Measurements from ENCODE around the gene SLX4IP. TPM values are rescaled to one million over a fixed set of nuclear protein-coding genes. Genes with fewer than 3 reads are reported as not detected.

SLX4IP gene
- total and polyA plus RNA-seq, 2 donors (not counting 3 experiments of a cell fraction or from before 2014, with no cell fraction given) = 1.9 to 4.5 TPM

- H4K20me1 ChIP-seq (replicated peaks; ENCODE audit: control insufficient read depth, extremely low read depth, insufficient read depth, low read length) = no peaks in the 10 kb centered on the region
- CTCF ChIA-PET = no interaction called here
- no peak overlapping the region for H2AFZ ChIP-seq (ENCODE audit: low read depth, low read length)
- H3K79me2 ChIP-seq (ENCODE audit: control insufficient read depth, insufficient read depth, low read length) = no peaks in the 10 kb centered on the region
- TF ChIP-seq POLR2AphosphoS5 (IDR thresholded peaks at IDR 0.05; ENCODE audit: insufficient read depth, low read depth, low read length) (no peak), GATA2 (IDR thresholded peaks at IDR 0.05; ENCODE audit: insufficient read depth, insufficient read length, low read depth, low read length) (no peak), MYC (IDR thresholded peaks at IDR 0.05; ENCODE audit: low read depth, low read length) (no peak), EZH2 (IDR thresholded peaks at IDR 0.05; ENCODE audit: borderline replicate concordance, low read depth, low read length, severe bottlenecking) (no peak), MAX (IDR thresholded peaks at IDR 0.05; ENCODE audit: insufficient read depth, insufficient read length) (no peak)
- DNase-seq (ENCODE audit: low read depth, low spot score) (no peak), FAIRE-seq (no peak)
- H3K4me3 ChIP-seq (replicated peaks in 1 of 3; ENCODE audit: insufficient read depth in 1 of 3, low read depth in 1 of 3, low read length in 3 of 3) = no peak overlapping the region
- H3K36me3 ChIP-seq (ENCODE audit: control insufficient read depth in 2 of 2, extremely low read depth in 1 of 2, insufficient read depth in 2 of 2, low read length in 2 of 2) = no peaks in the 10 kb centered on the region
- intact Hi-C loops (cut with micrococcal nuclease) = no loop called here
- POLR2A ChIA-PET = no interaction called here
- H3K9ac ChIP-seq (replicated peaks; ENCODE audit: extremely low read depth, insufficient read depth, low read length) = no peak overlapping the region
- no peaks in the 10 kb centered on the region for H3K9me1 ChIP-seq (replicated peaks; ENCODE audit: control insufficient read depth, extremely low read depth, insufficient read depth, low read length)
- H3K4me1 ChIP-seq (ENCODE audit: control insufficient read depth, extremely low read depth, insufficient read depth, low read length) = peaks cover 10% of the 10 kb centered on the region
- no peaks in the 10 kb centered on the region for H3K27me3 ChIP-seq (ENCODE audit: control insufficient read depth in 2 of 2, insufficient read depth in 2 of 2, low read length in 2 of 2)
- H3K27ac ChIP-seq (ENCODE audit: insufficient read depth, low read depth, low read length) = no peak overlapping the region
- no TSS peak for BruUV-seq (replicated peaks)
- H3K9me3 ChIP-seq (replicated peaks; ENCODE audit: control insufficient read depth, insufficient read depth, low read length) = no peaks in the 10 kb centered on the region
- no peak overlapping the region for H3K4me2 ChIP-seq (ENCODE audit: insufficient read depth, low read length)
- dilution Hi-C loops (cut with MboI; ENCODE audit: extremely low pct_ligation_motif_present, low sequenced_read_pairs) = no loop called here
Measured at GRCh38 chr20:10497791-10498190, 62.7 kb downstream of the SLX4IP start.

GRCh38 chr20:10498200-10498599 lies 63.1 kb downstream of the SLX4IP start:
- no peak overlapping the region for H3K27ac ChIP-seq (ENCODE audit: insufficient read depth, low read depth, low read length)
- H4K20me1 ChIP-seq (replicated peaks; ENCODE audit: control insufficient read depth, extremely low read depth, insufficient read depth, low read length) = no peaks in the 10 kb centered on the region
- H3K4me2 ChIP-seq (ENCODE audit: insufficient read depth, low read length) = no peak overlapping the region
- POLR2A ChIA-PET = no interaction called here
- DNase-seq (ENCODE audit: low read depth, low spot score) (peak; percentile 65), FAIRE-seq (peak; percentile 53)
- no peaks in the 10 kb centered on the region for H3K9me1 ChIP-seq (replicated peaks; ENCODE audit: control insufficient read depth, extremely low read depth, insufficient read depth, low read length)
- H3K9me3 ChIP-seq (replicated peaks; ENCODE audit: control insufficient read depth, insufficient read depth, low read length) = no peaks in the 10 kb centered on the region
- no peak overlapping the region for H3K9ac ChIP-seq (replicated peaks; ENCODE audit: extremely low read depth, insufficient read depth, low read length)
- H3K4me1 ChIP-seq (ENCODE audit: control insufficient read depth, extremely low read depth, insufficient read depth, low read length) = peaks cover 10% of the 10 kb centered on the region
- dilution Hi-C loops (cut with MboI; ENCODE audit: extremely low pct_ligation_motif_present, low sequenced_read_pairs) (no loop called here), intact Hi-C loops (cut with micrococcal nuclease) (no loop called here)
- no TSS peak for BruUV-seq (replicated peaks)
- H3K4me3 ChIP-seq (replicated peaks in 1 of 3; ENCODE audit: insufficient read depth in 1 of 3, low read depth in 1 of 3, low read length in 3 of 3) = no peak overlapping the region
- CTCF ChIA-PET = no interaction called here
- no peaks in the 10 kb centered on the region for H3K27me3 ChIP-seq (ENCODE audit: control insufficient read depth in 2 of 2, insufficient read depth in 2 of 2, low read length in 2 of 2)
- no peak overlapping the region for H2AFZ ChIP-seq (ENCODE audit: low read depth, low read length)
- H3K79me2 ChIP-seq (ENCODE audit: control insufficient read depth, insufficient read depth, low read length) = no peaks in the 10 kb centered on the region
- H3K36me3 ChIP-seq (ENCODE audit: control insufficient read depth in 2 of 2, extremely low read depth in 1 of 2, insufficient read depth in 2 of 2, low read length in 2 of 2) = no peaks in the 10 kb centered on the region
- TF ChIP-seq FOS (IDR thresholded peaks at IDR 0.05; ENCODE audit: borderline replicate concordance, insufficient read depth, low read length) (no peak), MAX (IDR thresholded peaks at IDR 0.05; ENCODE audit: insufficient read depth, insufficient read length) (no peak), POLR2AphosphoS5 (IDR thresholded peaks at IDR 0.05; ENCODE audit: insufficient read depth, low read depth, low read length) (no peak), POLR2A (IDR thresholded peaks at IDR 0.05; ENCODE audit: low read depth, low read length) (no peak), EZH2 (IDR thresholded peaks at IDR 0.05; ENCODE audit: borderline replicate concordance, low read depth, low read length, severe bottlenecking) (no peak), MYC (IDR thresholded peaks at IDR 0.05; ENCODE audit: low read depth, low read length) (no peak), GATA2 (IDR thresholded peaks at IDR 0.05; ENCODE audit: insufficient read depth, insufficient read length, low read depth, low read length) (peak; percentile 27)
